GM18867 (cell line): ENCODE data around the gene DMD.

Experiments used
- ATAC-seq: cut with Tn5 transposase; IDR thresholded peaks from one replicate; pipeline ENCODE4 v1.9.1; 2021; ENCODE audit warnings: mild to moderate bottlenecking, moderate library complexity; ENCODE audit not compliant: unreplicated experiment

Gene DMD

DNA sequence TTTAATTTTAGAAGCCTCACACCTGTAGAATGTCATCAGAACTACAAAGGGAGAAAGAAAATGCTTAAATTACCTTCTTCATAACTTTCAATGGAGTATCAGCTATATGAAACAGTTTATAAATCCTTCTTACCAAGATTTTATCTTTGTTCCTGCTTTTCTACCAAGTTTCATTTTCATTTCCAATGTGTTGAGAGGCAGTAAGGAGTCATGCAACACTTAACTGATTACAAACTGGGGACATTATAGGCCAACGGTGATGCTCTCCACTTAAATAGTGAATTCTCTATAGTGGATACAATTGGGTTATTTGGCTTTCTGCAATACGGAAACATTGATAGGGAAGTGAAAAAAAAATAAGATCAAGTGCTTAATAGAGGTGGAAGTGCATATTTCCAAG lies 1994.3 kb downstream of the DMD start:
- ATAC-seq = no peak

- no peak for ATAC-seq
Observed at GRCh38 chrX:31215277-31215815, 1996.0 kb downstream of the DMD start.

DNA sequence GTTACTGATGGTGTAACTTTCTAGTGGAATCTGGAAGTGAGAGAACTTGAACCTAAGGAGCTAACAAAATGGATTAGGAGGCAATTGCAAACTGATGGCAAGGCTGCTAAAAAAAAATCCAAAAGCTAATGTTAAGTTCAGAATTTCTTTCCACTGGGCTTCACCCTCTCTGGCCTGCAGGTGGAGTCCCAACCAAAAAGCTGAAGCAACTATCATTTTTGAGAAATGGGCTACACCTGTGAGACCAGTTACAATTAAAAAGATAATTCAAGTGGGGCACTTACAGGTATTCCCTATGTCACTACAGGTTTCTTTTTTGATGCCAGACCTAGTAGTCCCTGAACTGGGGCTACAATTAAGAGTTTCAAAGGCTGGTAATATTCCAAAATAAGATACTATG lies 1997.4 kb downstream of the DMD start:
- ATAC-seq = peak; percentile 52

GRCh38 chrX:31212856-31213748 lies 1998.2 kb downstream of the DMD start:
- ATAC-seq = no peak

GRCh38 chrX:31209005-31209628 lies 2002.2 kb downstream of the DMD start:
- no peak for ATAC-seq

GRCh38 chrX:31201503-31201902 lies 2009.8 kb downstream of the DMD start:
- no peak for ATAC-seq

DNA sequence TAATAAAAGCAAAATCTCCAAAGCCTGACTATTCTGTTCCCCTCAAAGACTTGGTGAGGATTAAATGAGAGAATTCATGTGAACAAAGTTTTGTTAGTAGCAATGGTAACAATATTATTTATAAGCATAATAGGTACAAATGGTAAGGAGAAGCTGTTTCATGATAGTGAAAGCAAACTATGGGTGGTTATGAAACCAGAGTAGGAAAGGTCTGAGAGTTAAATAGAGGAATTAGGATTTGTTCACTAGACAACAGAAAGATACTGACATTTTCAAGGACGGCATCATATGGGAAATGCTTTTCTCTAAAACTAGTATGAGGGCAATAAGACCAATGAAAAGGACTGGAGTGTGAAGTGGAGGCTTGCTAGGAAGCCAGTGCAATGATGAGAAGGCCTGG lies 2010.9 kb downstream of the DMD start:
- no peak for ATAC-seq

GRCh38 chrX:31199840-31200114 lies 2011.6 kb downstream of the DMD start:
- ATAC-seq = no peak

- no peak for ATAC-seq
Observed at GRCh38 chrX:31199056-31199839, 2012.1 kb downstream of the DMD start.

- ATAC-seq = no peak
Observed at GRCh38 chrX:31190221-31190975, 2021.0 kb downstream of the DMD start.

DNA sequence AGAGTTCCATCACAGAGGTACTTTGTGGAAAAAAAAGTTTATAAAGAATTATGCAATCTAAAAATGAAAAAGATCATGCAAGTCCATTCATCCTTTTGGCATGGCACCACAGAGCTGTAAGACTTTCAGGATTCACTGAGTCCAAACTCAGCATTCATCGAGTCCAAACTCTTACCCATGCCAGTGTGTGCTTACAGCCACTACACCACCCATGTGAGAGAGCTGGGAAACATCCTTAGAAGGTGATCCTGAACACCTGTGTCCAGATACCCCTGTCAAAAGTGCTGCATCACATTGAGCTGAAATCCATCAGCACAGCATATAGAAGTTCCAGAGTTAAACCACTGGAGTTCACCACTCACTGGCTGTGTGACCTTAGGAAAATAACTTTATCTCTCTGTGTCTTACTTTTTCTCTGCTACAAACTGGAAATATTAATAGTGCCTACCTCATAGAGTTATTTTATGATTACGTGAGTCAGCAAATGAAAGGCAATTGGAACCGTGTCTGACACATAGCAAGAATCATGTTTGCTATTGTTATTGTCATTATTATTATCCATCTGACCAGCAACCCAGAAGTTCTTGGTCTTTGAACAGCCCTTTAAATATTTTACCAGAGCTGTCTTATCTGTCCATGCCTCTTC lies 2024.5 kb downstream of the DMD start:
- ATAC-seq = no peak

DNA sequence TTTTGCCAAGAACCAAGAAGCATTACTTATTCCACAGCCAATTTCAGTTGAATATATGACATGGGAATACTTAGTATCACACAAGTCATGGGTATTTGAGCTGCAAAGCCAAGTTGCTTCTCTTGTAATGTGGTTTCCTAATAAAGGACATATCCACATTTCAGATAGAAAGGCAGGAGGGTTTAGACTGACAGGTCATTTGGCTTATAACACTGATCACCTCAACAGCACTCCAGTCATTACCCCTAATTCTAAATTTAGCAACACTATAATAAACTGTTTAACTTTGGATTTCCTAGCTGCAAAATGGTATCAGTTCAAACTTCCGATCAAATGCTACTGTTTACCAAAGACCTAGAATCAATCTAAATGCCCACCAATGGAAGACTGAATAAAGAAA lies 2025.5 kb downstream of the DMD start:
- ATAC-seq = no peak

GRCh38 chrX:31181377-31182000 lies 2029.9 kb downstream of the DMD start:
- no peak for ATAC-seq

DNA sequence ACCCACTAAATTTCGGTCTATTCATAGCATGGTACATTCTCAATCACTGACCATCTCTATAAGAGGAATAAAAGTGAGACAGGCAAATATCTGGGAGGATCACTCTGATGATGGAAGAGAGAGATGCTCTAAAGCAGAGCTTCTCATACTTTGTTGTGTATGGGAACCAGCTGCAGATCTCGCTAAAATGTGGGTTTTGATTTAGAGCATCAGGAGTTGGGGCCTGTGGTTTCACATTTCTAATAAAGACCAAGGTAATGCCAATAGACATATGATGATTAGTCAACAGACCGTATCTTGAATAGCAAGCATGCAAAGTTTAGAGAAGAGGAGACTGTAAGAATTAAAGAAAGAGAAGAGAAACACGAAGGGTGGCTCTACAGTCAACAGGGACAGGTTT lies 2032.1 kb downstream of the DMD start:
- ATAC-seq = peak; percentile 49

DNA sequence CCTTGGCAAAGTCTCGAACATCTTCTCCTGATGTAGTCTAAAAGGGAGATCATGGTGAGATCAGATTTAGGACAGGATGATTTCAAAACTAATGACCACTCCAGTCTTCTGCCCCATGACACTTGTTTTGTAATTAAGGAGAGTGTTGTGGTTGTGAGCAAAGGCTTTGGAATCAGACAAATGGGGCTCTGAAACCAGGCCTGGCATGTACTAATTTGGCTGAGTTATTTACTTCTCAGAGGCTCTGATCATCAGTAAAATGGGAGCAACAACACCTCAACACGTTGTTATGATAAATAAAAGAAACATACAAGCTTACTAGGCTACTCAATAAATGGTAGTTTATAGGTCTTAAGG lies 2032.6 kb downstream of the DMD start:
- peak; percentile 10 for ATAC-seq

- ATAC-seq = peak; percentile 50
Observed at GRCh38 chrX:31178064-31178768, 2033.1 kb downstream of the DMD start.

DNA sequence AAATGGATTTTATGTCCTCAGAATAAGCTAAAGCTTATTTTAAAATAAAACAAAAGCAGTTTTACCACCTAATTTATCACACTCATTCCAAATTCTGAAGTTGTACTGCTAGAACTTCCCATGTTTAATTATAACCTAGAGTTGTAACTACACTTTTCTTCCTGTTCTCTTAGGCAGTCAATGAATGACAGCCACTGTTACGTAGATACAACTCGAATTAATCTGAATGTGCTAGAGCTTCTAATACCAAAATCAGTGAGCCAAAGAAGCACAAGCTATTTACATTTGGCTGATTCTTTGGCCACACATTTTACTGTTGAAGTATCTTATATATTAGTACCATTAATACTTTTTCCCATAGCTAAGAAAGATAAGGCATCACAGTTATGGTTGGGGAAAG lies 2040.6 kb downstream of the DMD start:
- no peak for ATAC-seq

- peak; percentile 100 for ATAC-seq
Observed at GRCh38 chrX:31168551-31168950, 2042.8 kb downstream of the DMD start.

DNA sequence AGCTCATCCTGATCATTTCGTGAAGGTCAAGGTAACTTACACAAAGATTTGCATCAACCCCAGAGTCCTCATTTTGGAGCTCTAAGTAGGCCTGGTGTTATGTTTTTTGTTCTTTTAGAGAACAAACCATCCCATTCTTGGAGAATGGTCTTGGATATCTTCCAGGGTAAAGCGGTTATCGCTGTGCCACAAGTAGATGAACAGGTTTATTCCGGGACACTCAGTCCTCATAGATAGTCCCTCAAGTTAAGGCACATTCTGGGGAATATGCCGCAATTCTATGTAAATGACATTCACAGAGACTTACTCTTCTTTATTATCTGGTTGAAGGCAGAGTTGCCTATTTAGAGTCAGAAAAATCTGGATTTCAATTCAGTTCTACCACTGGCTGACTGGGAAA lies 2044.5 kb downstream of the DMD start:
- no peak for ATAC-seq
